ENCODE measurements around the gene KANSL2. TPM values are rescaled to one million over a fixed set of nuclear protein-coding genes. Genes with fewer than 3 reads are reported as not detected.

KANSL2 gene
- total and polyA plus RNA-seq, 9 of the 15 experiments (the other 6 are each of a cell fraction or from before 2014, with no cell fraction given): 41.1 to 89.8 (median 55.4) TPM

- in situ Hi-C loops (cut with MboI) (loop anchor here (5.0 kb wide), 1 partner anchor 73 kb away; no protein-coding TSS in a partner anchor), intact Hi-C loops (cut with micrococcal nuclease) (loop anchor here (5.0 kb wide), 1 partner anchor 428 kb away; no protein-coding TSS in a partner anchor)
- no peak overlapping the region for H3K9ac ChIP-seq (ENCODE audit: insufficient read depth in 1 of 2, low read depth in 2 of 2, low read length in 2 of 2)
- H3K36me3 ChIP-seq (ENCODE audit: control insufficient read depth, insufficient read depth, low read length): no peaks in the 10 kb centered on the region
- WGBS (ENCODE audit: insufficient coverage, low coverage, missing lambda C conversion rate): 5% methylated on average over 4 of the region's 4 CpGs
- H3K79me2 ChIP-seq (ENCODE audit: control insufficient read depth, insufficient read depth, low read length): no peaks in the 10 kb centered on the region
- no peak for TF ChIP-seq ZKSCAN1 (IDR thresholded peaks at IDR 0.05; ENCODE audit: low read depth, low read length)
- no peak for TF ChIP-seq MTA2 (IDR thresholded peaks at IDR 0.05; ENCODE audit: low read depth)
- TF ChIP-seq RAD21 (CRISPR knock-in tag; conservative IDR thresholded peaks at IDR 0.05 in 1 of 2, IDR thresholded peaks at IDR 0.05 in 1 of 2): peak in 1 of 2 experiments; percentile 37; a peak in 2 of 4 replicates
- peak; percentile 45 for TF ChIP-seq JUND (IDR thresholded peaks at IDR 0.05; ENCODE audit: borderline replicate concordance, low read depth, low read length)
- TF ChIP-seq JUND (tag; IDR thresholded peaks at IDR 0.05; ENCODE audit: borderline replicate concordance, low read depth, low read length): peak; percentile 41; the same call in 1 of the 3 replicates
- TF ChIP-seq CTCFL (IDR thresholded peaks at IDR 0.05; ENCODE audit: borderline replicate concordance, insufficient read depth, low read depth, low read length, poor library complexity, severe bottlenecking): peak; percentile 29
- TF ChIP-seq FOSL1 (tag; conservative IDR thresholded peaks at IDR 0.05): peak; percentile 79
- TF ChIP-seq ZNF217 (CRISPR knock-in tag; IDR thresholded peaks at IDR 0.05): no peak
- no peaks in the 10 kb centered on the region for H3K9me1 ChIP-seq (ENCODE audit: control insufficient read depth, insufficient read depth, low read length)
- H3K9me3 ChIP-seq (replicated peaks; ENCODE audit: control insufficient read depth, insufficient read depth, low read depth, low read length): no peaks in the 10 kb centered on the region
- no peak overlapping the region for H3K4me2 ChIP-seq (ENCODE audit: insufficient read depth, low read length)
- ChIA-PET CTCF (ENCODE audit: low intra/inter-chr PET ratio) (interaction anchor here (4.9 kb wide), 1 partner anchor 72 kb away, joined by 91 read pairs; no protein-coding TSS in a partner anchor), POLR2A (interaction anchor here (0.6 kb wide), 1 partner anchor 445 kb away, joined by 3 read pairs; no protein-coding TSS in a partner anchor)
- DNase-seq (ENCODE audit: extremely low read depth in 1 of 4, low spot score in 3 of 4): peak; percentile 23 to 42 (median 38)
- BruUV-seq (replicated peaks): no TSS peak
- peak; percentile 85 for ATAC-seq
- no peaks in the 10 kb centered on the region for H3K27me3 ChIP-seq (ENCODE audit: control insufficient read depth in 2 of 2, insufficient read depth in 2 of 2, low read length in 2 of 2)
- no peak overlapping the region for H3K27ac ChIP-seq (ENCODE audit: extremely low read depth, low read depth, low read length)
- no peaks in the 10 kb centered on the region for H4K20me1 ChIP-seq (replicated peaks; ENCODE audit: control insufficient read depth, insufficient read depth, low read length)
- H2AFZ ChIP-seq (ENCODE audit: low read depth, low read length): no peak overlapping the region
- no peak for FAIRE-seq
- H3K4me1 ChIP-seq (replicated peaks in 1 of 2; ENCODE audit: control insufficient read depth in 2 of 2, insufficient read depth in 2 of 2, low read length in 2 of 2): no peaks in the 10 kb centered on the region; a peak in 2 of 5 replicates
- no peak overlapping the region for H3K4me3 ChIP-seq
Measured at GRCh38 chr12:48615681-48616080, 66.4 kb downstream of the KANSL2 start.

Data from K562 (cell line).